Stimulated activated CD4-positive, alpha-beta T cell treated with anti-CD3 and anti-CD28 coated beads, Interleukin-15, amount 100 ng/mL, for 1 hour (primary cell): ENCODE results near the gene PRSS21.

ENCODE experiments used
- DNase-seq, 2 donors: peaks; one replicate each; pipeline ENCODE4 v3.0.0-alpha.2; 2020; ENCODE audit warnings: low read depth in 1 of 2, low spot score in 1 of 2

Gene PRSS21

GRCh38 chr16:2840914-2841313 is 23.9 kb downstream of the PRSS21 start:
- DNase-seq = no peak

GRCh38 chr16:2841606-2842339 is 24.7 kb downstream of the PRSS21 start:
- DNase-seq = no peak

GRCh38 chr16:2842340-2843000 is 25.4 kb downstream of the PRSS21 start:
- DNase-seq = peak; percentile 29 to 69

- DNase-seq = no peak
Measured at GRCh38 chr16:2843526-2843925, 26.5 kb downstream of the PRSS21 start.

- DNase-seq = no peak
Measured at GRCh38 chr16:2845116-2845515, 28.1 kb downstream of the PRSS21 start.

GRCh38 chr16:2846511-2847310 is 29.7 kb downstream of the PRSS21 start:
- DNase-seq = no peak

- no peak for DNase-seq
Measured at GRCh38 chr16:2848933-2849725, 32.1 kb downstream of the PRSS21 start.

GRCh38 chr16:2852003-2852730 is 35.1 kb downstream of the PRSS21 start:
- no peak for DNase-seq

GRCh38 chr16:2852731-2853507 is 35.9 kb downstream of the PRSS21 start:
- DNase-seq = no peak

GRCh38 chr16:2853531-2854073 is 36.6 kb downstream of the PRSS21 start:
- no peak for DNase-seq

GRCh38 chr16:2854700-2855309 is 37.8 kb downstream of the PRSS21 start:
- no peak for DNase-seq

- no peak for DNase-seq
Measured at GRCh38 chr16:2855536-2855935, 38.5 kb downstream of the PRSS21 start.

GRCh38 chr16:2856061-2856670 is 39.1 kb downstream of the PRSS21 start:
- DNase-seq = no peak

GRCh38 chr16:2856686-2857450 is 39.8 kb downstream of the PRSS21 start:
- DNase-seq = no peak

GRCh38 chr16:2857451-2858244 is 40.6 kb downstream of the PRSS21 start, which contains the start of gene PRSS22:
Gene PRSS22, minus strand, starts transcription at chr16:2858170. Its CDS starts 66 bp downstream, at chr16:2858104.
- no peak for DNase-seq

- no peak for DNase-seq
Measured at GRCh38 chr16:2858245-2859025, 41.4 kb downstream of the PRSS21 start.
